A673 (cell line): Measurements from ENCODE around the gene TMEM255B.

ENCODE experiments used
- CTCF ChIP-seq: fragments of 300-800, 200-600 bp; sonication (generic); conservative IDR thresholded peaks from 2 replicates; pipeline ENCODE4 v1.5.1; 2017; ENCODE audit warnings: low read depth, mild to moderate bottlenecking, antibody characterized with exemption, low read length, moderate library complexity, mixed read lengths
- EZH2 ChIP-seq: fragments of 200-600 bp; sonication (generic); IDR thresholded peaks from 2 replicates; pipeline ENCODE4 v1.6.1; 2017; ENCODE audit warnings: borderline replicate concordance, low read depth, mild to moderate bottlenecking, mixed read lengths, antibody characterized with exemption, low read length; ENCODE audit not compliant: poor library complexity, severe bottlenecking

- TF ChIP-seq CTCF = no peak
- TF ChIP-seq EZH2 = no peak
Measured at GRCh38 chr13:113834496-113835200, 75.6 kb downstream of the TMEM255B start.
